OCI-LY3 (cell line): Measurements from ENCODE around the gene LIN7C.

ENCODE experiments used
- H2AFZ ChIP-seq: fragments of 200-600, 300-600 bp; shearing (Covaris generic); 2 replicates; pipeline ENCODE4 v1.6.0; 2014; ENCODE audit warnings: antibody characterized with exemption, low read depth, low read length
- H3K27ac ChIP-seq: fragments of 200-600, 300-600 bp; sonication (generic); 2 replicates; pipeline ENCODE4 v1.5.1; 2014; ENCODE audit warnings: mild to moderate bottlenecking, low read length, moderate library complexity, mixed read lengths
- H3K27me3 ChIP-seq: fragments of 200-600, 300-600 bp; sonication (generic); 2 replicates; pipeline ENCODE4 v1.6.1; 2014; ENCODE audit warnings: low read depth, low read length, mixed read lengths
- H3K36me3 ChIP-seq: fragments of 200-600, 300-600 bp; sonication (generic); replicated peaks from 2 replicates; pipeline ENCODE3; 2014; ENCODE audit warnings: low read depth, low read length, mixed read lengths
- H3K4me1 ChIP-seq: fragments of 300-600, 200-600 bp; sonication (generic); 2 replicates; pipeline ENCODE4 v1.6.1; 2014; ENCODE audit warnings: low read length, mixed read lengths
- H3K4me2 ChIP-seq: fragments of 200-600, 300-600 bp; sonication (generic); 2 replicates; pipeline ENCODE4 v1.6.1; 2014; ENCODE audit warnings: low read length, mixed read lengths
- H3K4me3 ChIP-seq: fragments of 300-600, 200-600 bp; sonication (generic); 2 replicates; pipeline ENCODE4 v1.5.1; 2014; ENCODE audit warnings: antibody characterized with exemption, mild to moderate bottlenecking, low read length, moderate library complexity
- H3K79me2 ChIP-seq: fragments of 300-600, 200-600 bp; shearing (Covaris generic); 2 replicates; pipeline ENCODE4 v1.6.1; 2014; ENCODE audit warnings: mild to moderate bottlenecking, low read length, mixed read lengths
- H3K9ac ChIP-seq: fragments of 300-600, 200-600 bp; shearing (Covaris generic); 2 replicates; pipeline ENCODE4 v1.6.0; 2014; ENCODE audit warnings: mild to moderate bottlenecking, low read length, moderate library complexity
- H3K9me3 ChIP-seq: fragments of 200-600, 300-600 bp; shearing (Covaris generic); 2 replicates; pipeline ENCODE4 v1.6.1; 2014; ENCODE audit warnings: low read length, mixed read lengths; ENCODE audit not compliant: insufficient read depth
- H4K20me1 ChIP-seq: fragments of 200-600, 300-600 bp; sonication (generic); 2 replicates; pipeline ENCODE4 v1.6.1; 2016; ENCODE audit warnings: low read length, mixed read lengths; ENCODE audit not compliant: insufficient read depth
- EZH2phosphoT487 ChIP-seq: fragments of 200-600 bp; shearing (Covaris generic); IDR thresholded peaks from 2 replicates; pipeline ENCODE4 v1.6.1; 2018; ENCODE audit warnings: antibody characterized with exemption, mixed run types, low read depth
- TF ChIP-seq, protein P1 (sequence below): fragments of 200-600, 300-600 bp; sonication (generic); IDR thresholded peaks from 2 replicates; pipeline ENCODE4 v1.5.1; 2014; ENCODE audit warnings: antibody characterized with exemption, low read length, low read depth

LIN7C gene

GRCh38 chr11:27496461-27496860, 10.1 kb downstream of the LIN7C start:
- H3K27ac ChIP-seq: no peak overlapping the region
- H3K4me3 ChIP-seq: no peak overlapping the region
- no peak overlapping the region for H3K9ac ChIP-seq
- peaks cover 8% of the 10 kb centered on the region; the same call in 1 of the 2 replicates for H3K79me2 ChIP-seq
- no peaks in the 10 kb centered on the region for H3K4me1 ChIP-seq
- TF ChIP-seq, protein P1, sequence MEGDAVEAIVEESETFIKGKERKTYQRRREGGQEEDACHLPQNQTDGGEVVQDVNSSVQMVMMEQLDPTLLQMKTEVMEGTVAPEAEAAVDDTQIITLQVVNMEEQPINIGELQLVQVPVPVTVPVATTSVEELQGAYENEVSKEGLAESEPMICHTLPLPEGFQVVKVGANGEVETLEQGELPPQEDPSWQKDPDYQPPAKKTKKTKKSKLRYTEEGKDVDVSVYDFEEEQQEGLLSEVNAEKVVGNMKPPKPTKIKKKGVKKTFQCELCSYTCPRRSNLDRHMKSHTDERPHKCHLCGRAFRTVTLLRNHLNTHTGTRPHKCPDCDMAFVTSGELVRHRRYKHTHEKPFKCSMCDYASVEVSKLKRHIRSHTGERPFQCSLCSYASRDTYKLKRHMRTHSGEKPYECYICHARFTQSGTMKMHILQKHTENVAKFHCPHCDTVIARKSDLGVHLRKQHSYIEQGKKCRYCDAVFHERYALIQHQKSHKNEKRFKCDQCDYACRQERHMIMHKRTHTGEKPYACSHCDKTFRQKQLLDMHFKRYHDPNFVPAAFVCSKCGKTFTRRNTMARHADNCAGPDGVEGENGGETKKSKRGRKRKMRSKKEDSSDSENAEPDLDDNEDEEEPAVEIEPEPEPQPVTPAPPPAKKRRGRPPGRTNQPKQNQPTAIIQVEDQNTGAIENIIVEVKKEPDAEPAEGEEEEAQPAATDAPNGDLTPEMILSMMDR: no peak
- no peak for TF ChIP-seq EZH2phosphoT487
- H2AFZ ChIP-seq: no peak overlapping the region
- H3K36me3 ChIP-seq: peaks cover 40% of the 10 kb centered on the region
- H3K9me3 ChIP-seq: no peaks in the 10 kb centered on the region
- H3K4me2 ChIP-seq: no peak overlapping the region
- H3K27me3 ChIP-seq: no peaks in the 10 kb centered on the region
- H4K20me1 ChIP-seq: no peaks in the 10 kb centered on the region

DNA sequence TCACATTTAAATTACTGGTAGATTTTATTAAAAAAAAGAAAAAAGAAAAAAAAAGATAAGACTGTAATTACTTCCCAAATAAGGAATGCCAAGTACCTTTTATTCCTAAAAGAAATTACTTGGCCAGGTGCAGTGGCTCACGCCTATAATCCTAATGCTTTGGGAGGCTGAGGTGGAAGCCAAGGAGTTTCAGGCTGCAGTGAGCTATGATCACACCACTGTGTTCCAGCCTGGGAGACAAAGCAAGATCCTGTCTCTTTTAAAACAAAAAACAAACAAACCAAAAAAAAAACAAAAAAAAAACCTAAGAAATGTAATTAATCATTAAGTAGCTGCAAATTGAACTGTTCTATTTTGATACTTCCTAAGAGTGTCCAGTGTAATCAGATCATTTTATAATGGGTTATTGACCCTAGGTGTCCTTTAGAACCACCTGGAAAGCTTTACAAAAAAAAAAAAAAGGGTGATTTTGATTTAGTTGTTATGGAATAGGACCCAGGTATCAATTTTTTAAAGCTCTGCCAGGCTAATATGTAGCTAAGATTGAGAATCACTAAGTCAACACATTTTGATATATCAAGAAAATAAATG, 10.8 kb downstream of the LIN7C start:
- peaks cover 44% of the 10 kb centered on the region for H3K36me3 ChIP-seq
- no peak overlapping the region for H2AFZ ChIP-seq
- no peak overlapping the region for H3K27ac ChIP-seq
- H3K79me2 ChIP-seq: peaks cover 7% of the 10 kb centered on the region; the same call in 1 of the 2 replicates
- H3K4me2 ChIP-seq: no peak overlapping the region
- H3K4me1 ChIP-seq: no peaks in the 10 kb centered on the region
- H3K9me3 ChIP-seq: no peaks in the 10 kb centered on the region
- no peak overlapping the region for H3K9ac ChIP-seq
- no peak for TF ChIP-seq EZH2phosphoT487
- TF ChIP-seq, protein P1: no peak
- H4K20me1 ChIP-seq: no peaks in the 10 kb centered on the region
- no peak overlapping the region for H3K4me3 ChIP-seq
- H3K27me3 ChIP-seq: no peaks in the 10 kb centered on the region

- H3K79me2 ChIP-seq: no peaks in the 10 kb centered on the region
- no peak for TF ChIP-seq EZH2phosphoT487
- TF ChIP-seq, protein P1: no peak
- H3K9me3 ChIP-seq: no peaks in the 10 kb centered on the region
- no peak overlapping the region for H3K4me3 ChIP-seq
- 0 out of 2 replicates have a peak, but pooled peaks cover 3% of the 10 kb centered on the region for H4K20me1 ChIP-seq
- no peak overlapping the region for H2AFZ ChIP-seq
- H3K36me3 ChIP-seq: peaks cover 20% of the 10 kb centered on the region
- H3K4me2 ChIP-seq: no peak overlapping the region
- no peaks in the 10 kb centered on the region for H3K4me1 ChIP-seq
- no peak overlapping the region for H3K9ac ChIP-seq
- no peak overlapping the region for H3K27ac ChIP-seq
- no peaks in the 10 kb centered on the region for H3K27me3 ChIP-seq
These were observed 17.5 kb downstream of the LIN7C start for GRCh38 chr11:27489092-27489491.

DNA sequence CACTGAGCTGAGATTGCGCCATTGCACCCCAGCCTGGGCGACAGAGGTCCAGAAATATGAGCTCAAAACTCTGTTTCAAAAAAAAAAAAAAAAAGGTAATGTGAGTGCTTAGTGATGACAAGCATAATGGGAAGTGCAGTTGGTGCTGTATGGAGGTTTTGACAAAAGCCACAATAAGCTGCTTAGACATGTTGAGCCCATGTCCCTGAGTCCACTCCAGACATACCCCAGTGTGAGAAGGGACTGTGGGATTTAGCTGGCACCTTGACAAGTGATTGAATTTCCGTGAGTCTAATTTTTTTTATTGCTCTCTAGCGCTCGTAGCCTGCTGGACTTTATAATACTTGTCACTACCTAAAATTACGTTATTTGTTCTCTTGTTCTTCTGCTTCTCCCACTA, 18.9 kb downstream of the LIN7C start:
- no peak overlapping the region for H3K4me3 ChIP-seq
- no peaks in the 10 kb centered on the region for H3K27me3 ChIP-seq
- H3K27ac ChIP-seq: no peak overlapping the region
- no peaks in the 10 kb centered on the region for H3K4me1 ChIP-seq
- H3K9ac ChIP-seq: no peak overlapping the region
- no peaks in the 10 kb centered on the region for H3K79me2 ChIP-seq
- H3K4me2 ChIP-seq: no peak overlapping the region
- H4K20me1 ChIP-seq: 0 out of 2 replicates have a peak, but pooled peaks cover 3% of the 10 kb centered on the region
- no peaks in the 10 kb centered on the region for H3K9me3 ChIP-seq
- H2AFZ ChIP-seq: no peak overlapping the region
- no peak for TF ChIP-seq EZH2phosphoT487
- TF ChIP-seq, protein P1: no peak
- peaks cover 15% of the 10 kb centered on the region for H3K36me3 ChIP-seq
